HepG2 (cell line): ENCODE measurements around the gene HLF. TPM values are rescaled to one million over a fixed set of nuclear protein-coding genes. Genes with fewer than 3 reads are reported as not detected.

Source experiments
- ATF5 ChIP-seq: sonication (generic); formaldehyde crosslinking; IDR thresholded peaks from 2 replicates; pipeline ENCODE4 v1.4.0; 2020; ENCODE audit warnings: mild to moderate bottlenecking, low read depth, missing genetic modification reagents
- ATF7 ChIP-seq, 2 experiments: fragments of 450-650 bp in 1 of 2; sonication (generic) in 1 of 2; formaldehyde crosslinking in 1 of 2; IDR thresholded peaks; 2 replicates each; pipeline versions ENCODE4 v1.4.0 to v1.6.1; 2016 to 2020; ENCODE audit warnings: antibody characterized with exemption in 1 of 2, mild to moderate bottlenecking in 1 of 2, missing genetic modification reagents in 1 of 2
- CEBPG ChIP-seq: IDR thresholded peaks from 2 replicates; pipeline ENCODE4 v1.6.1; 2016
- CHD4 ChIP-seq: fragments of 200-600 bp; sonication (generic); IDR thresholded peaks from 2 replicates; pipeline ENCODE4 v1.7.0; 2017; ENCODE audit warnings: mild to moderate bottlenecking, low read length, borderline replicate concordance
- ELF1 ChIP-seq: sonication (generic); formaldehyde crosslinking; IDR thresholded peaks from 2 replicates; pipeline ENCODE4 v1.4.0; 2020; ENCODE audit warnings: missing genetic modification reagents
- GFI1 ChIP-seq: sonication (generic); formaldehyde crosslinking; IDR thresholded peaks from 2 replicates; pipeline ENCODE4 v1.5.0; 2020; ENCODE audit warnings: missing genetic modification reagents, mild to moderate bottlenecking, borderline replicate concordance
- HNF1B ChIP-seq: sonication (generic); formaldehyde crosslinking; IDR thresholded peaks from 2 replicates; pipeline ENCODE4 v1.5.1; 2020; ENCODE audit warnings: mild to moderate bottlenecking, moderate library complexity, missing genetic modification reagents
- KAT7 ChIP-seq: IDR thresholded peaks from 2 replicates; pipeline ENCODE4 v1.6.1; 2018; ENCODE audit warnings: borderline replicate concordance, missing compliant biosample characterization
- KLF16 ChIP-seq, 2 experiments: sonication (generic) in 1 of 2; formaldehyde crosslinking in 1 of 2; IDR thresholded peaks; 2 replicates each; pipeline versions ENCODE4 v1.6.1 to v1.8.0; 2016 to 2023; ENCODE audit warnings: missing genetic modification reagents in 2 of 2, missing compliant biosample characterization in 1 of 2
- SAP130 ChIP-seq: IDR thresholded peaks from 2 replicates; pipeline ENCODE4 v1.6.1; 2016; ENCODE audit warnings: low read depth
- SNRNP70 ChIP-seq: fragments of 200-400 bp; formaldehyde crosslinking; IDR thresholded peaks from 2 replicates; pipeline ENCODE4 v1.6.1; 2017; ENCODE audit warnings: mild to moderate bottlenecking, low read depth, low read length, moderate library complexity
- SP5 ChIP-seq: IDR thresholded peaks from 2 replicates; pipeline ENCODE4 v1.6.1; 2016; ENCODE audit warnings: low read depth, borderline replicate concordance
- TAF15 ChIP-seq: fragments of 200-400 bp; formaldehyde crosslinking; IDR thresholded peaks from one replicate; pipeline ENCODE4 v1.6.1; 2018; ENCODE audit warnings: mild to moderate bottlenecking, low read depth, low read length; ENCODE audit not compliant: poor library complexity, severe bottlenecking
- ZFP1 ChIP-seq: IDR thresholded peaks from 2 replicates; pipeline ENCODE4 v1.6.1; 2016
- ZNF232 ChIP-seq: sonication (generic); formaldehyde crosslinking; IDR thresholded peaks from 2 replicates; pipeline ENCODE4 v1.4.0; 2020; ENCODE audit warnings: missing genetic modification reagents, borderline replicate concordance
- ZNF260 ChIP-seq: sonication (generic); formaldehyde crosslinking; IDR thresholded peaks from 2 replicates; pipeline ENCODE4 v1.4.0; 2020; ENCODE audit warnings: missing genetic modification reagents, low read depth, mild to moderate bottlenecking, borderline replicate concordance
- ZNF556 ChIP-seq: sonication (generic); formaldehyde crosslinking; IDR thresholded peaks from 2 replicates; pipeline ENCODE4 v1.4.0; 2020; ENCODE audit warnings: mild to moderate bottlenecking, missing genetic modification reagents, borderline replicate concordance
- ZSCAN9 ChIP-seq: IDR thresholded peaks from 2 replicates; pipeline ENCODE4 v1.6.1; 2016; ENCODE audit warnings: borderline replicate concordance
- polyA plus RNA-seq, 8 experiments: library from polyadenylated mRNA; depleted of rRNA in 3 of 8; stranded (reverse) in 7 of 8; unstranded in 1 of 8; fragments of >200 nt; fragmentation: Illumina TruSeq in 4 of 8; extraction: Trizol in 4 of 8; gene quantifications; 2 replicates each; pipeline versions ENCODE4 v1.2.1 to v1.2.3, GENCODE V29; 2011 to 2016; ENCODE audit warnings: low read depth in 4 of 8, missing spikeins in 1 of 8, mixed read lengths in 1 of 8; ENCODE audit not compliant: insufficient read depth in 1 of 8
- total RNA-seq, 5 experiments: library from RNA; depleted of rRNA; stranded (reverse); fragments of >200 nt; fragmentation: Illumina TruSeq; extraction: Trizol; gene quantifications; 2 replicates each; pipeline ENCODE4 v1.2.3, GENCODE V29; 2016; ENCODE audit warnings: low read depth in 1 of 5
- TF ChIP-seq, protein P1 (sequence below): sonication (generic); formaldehyde crosslinking; conservative IDR thresholded peaks from 2 replicates; pipeline ENCODE4 v1.4.0; 2020; ENCODE audit warnings: mild to moderate bottlenecking, missing genetic modification reagents, moderate library complexity

The HLF gene
- total and polyA plus RNA-seq, 2 of the 13 experiments (the other 11 are each of a cell fraction or from before 2014, with no cell fraction given): 202 to 346 TPM

GRCh38 chr17:55301521-55302406, 37.0 kb downstream of the HLF start (continued):
- no peak for TF ChIP-seq TAF15
- TF ChIP-seq ELF1 (CRISPR knock-in tag): 0 out of 2 replicates have a peak, but pooled peaks have one; percentile 20
- peak in 1 of 2 experiments; percentile 35; a peak in 1 of 4 replicates for TF ChIP-seq KLF16 (CRISPR knock-in tag; IDR thresholded peaks at IDR 0.05)
- peak; percentile 92; the same call in 1 of the 2 replicates for TF ChIP-seq ZNF232 (CRISPR knock-in tag)
- 0 out of 2 replicates have a peak, but pooled peaks have one; percentile 32 for TF ChIP-seq ZFP1 (CRISPR knock-in tag)
- no peak for TF ChIP-seq SNRNP70
- TF ChIP-seq ZNF556 (CRISPR knock-in tag): peak; percentile 46; the same call in 1 of the 2 replicates
- peak; percentile 80 for TF ChIP-seq KAT7 (CRISPR knock-in tag)
- TF ChIP-seq, protein P1, sequence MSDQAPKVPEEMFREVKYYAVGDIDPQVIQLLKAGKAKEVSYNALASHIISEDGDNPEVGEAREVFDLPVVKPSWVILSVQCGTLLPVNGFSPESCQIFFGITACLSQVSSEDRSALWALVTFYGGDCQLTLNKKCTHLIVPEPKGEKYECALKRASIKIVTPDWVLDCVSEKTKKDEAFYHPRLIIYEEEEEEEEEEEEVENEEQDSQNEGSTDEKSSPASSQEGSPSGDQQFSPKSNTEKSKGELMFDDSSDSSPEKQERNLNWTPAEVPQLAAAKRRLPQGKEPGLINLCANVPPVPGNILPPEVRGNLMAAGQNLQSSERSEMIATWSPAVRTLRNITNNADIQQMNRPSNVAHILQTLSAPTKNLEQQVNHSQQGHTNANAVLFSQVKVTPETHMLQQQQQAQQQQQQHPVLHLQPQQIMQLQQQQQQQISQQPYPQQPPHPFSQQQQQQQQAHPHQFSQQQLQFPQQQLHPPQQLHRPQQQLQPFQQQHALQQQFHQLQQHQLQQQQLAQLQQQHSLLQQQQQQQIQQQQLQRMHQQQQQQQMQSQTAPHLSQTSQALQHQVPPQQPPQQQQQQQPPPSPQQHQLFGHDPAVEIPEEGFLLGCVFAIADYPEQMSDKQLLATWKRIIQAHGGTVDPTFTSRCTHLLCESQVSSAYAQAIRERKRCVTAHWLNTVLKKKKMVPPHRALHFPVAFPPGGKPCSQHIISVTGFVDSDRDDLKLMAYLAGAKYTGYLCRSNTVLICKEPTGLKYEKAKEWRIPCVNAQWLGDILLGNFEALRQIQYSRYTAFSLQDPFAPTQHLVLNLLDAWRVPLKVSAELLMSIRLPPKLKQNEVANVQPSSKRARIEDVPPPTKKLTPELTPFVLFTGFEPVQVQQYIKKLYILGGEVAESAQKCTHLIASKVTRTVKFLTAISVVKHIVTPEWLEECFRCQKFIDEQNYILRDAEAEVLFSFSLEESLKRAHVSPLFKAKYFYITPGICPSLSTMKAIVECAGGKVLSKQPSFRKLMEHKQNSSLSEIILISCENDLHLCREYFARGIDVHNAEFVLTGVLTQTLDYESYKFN: peak; percentile 86
- no peak for TF ChIP-seq ZNF260 (CRISPR knock-in tag)
- 0 out of 2 replicates have a peak, but pooled peaks have one; percentile 30 for TF ChIP-seq CHD4
- no peak for TF ChIP-seq ATF5 (CRISPR knock-in tag)
- TF ChIP-seq HNF1B: peak; percentile 90
- peak; percentile 25; the same call in 1 of the 2 replicates for TF ChIP-seq ATF7 (IDR thresholded peaks at IDR 0.05)
- no peak for TF ChIP-seq ATF7 (CRISPR knock-in tag; IDR thresholded peaks at IDR 0.05)
- TF ChIP-seq GFI1 (CRISPR knock-in tag): 0 out of 2 replicates have a peak, but pooled peaks have one; percentile 81
- TF ChIP-seq SP5: peak; percentile 35; the same call in 1 of the 2 replicates
- peak; percentile 80 for TF ChIP-seq ZSCAN9 (CRISPR knock-in tag)
- TF ChIP-seq SAP130 (CRISPR knock-in tag): peak; percentile 91
- TF ChIP-seq CEBPG (CRISPR knock-in tag): peak; percentile 68
